Stimulated activated CD4-positive, alpha-beta T cell treated with anti-CD3 and anti-CD28 coated beads, Interleukin-1b, Interleukin-23, amount 100 ng/mL, for 4 hours (primary cell): ENCODE results near the gene LINGO3.

Experiments used
- DNase-seq, 2 donors: peaks; one replicate each; pipeline ENCODE4 v3.0.0-alpha.2; 2020; ENCODE audit warnings: low read depth in 2 of 2

Gene LINGO3

GRCh38 chr19:2327773-2328400, 19.9 kb upstream of the LINGO3 start:
- DNase-seq = peak; percentile 39 to 42

GRCh38 chr19:2326699-2327360, 18.9 kb upstream of the LINGO3 start:
- DNase-seq = no peak

GRCh38 chr19:2325281-2326046, 17.5 kb upstream of the LINGO3 start:
- DNase-seq = no peak

GRCh38 chr19:2324220-2324948, 16.4 kb upstream of the LINGO3 start:
- no peak for DNase-seq

GRCh38 chr19:2323707-2324106, 15.8 kb upstream of the LINGO3 start:
- no peak for DNase-seq

GRCh38 chr19:2321565-2322283, 13.8 kb upstream of the LINGO3 start:
- no peak for DNase-seq

GRCh38 chr19:2320939-2321338, 13.0 kb upstream of the LINGO3 start:
- DNase-seq = no peak

- DNase-seq = no peak
Observed at GRCh38 chr19:2320049-2320448, 12.1 kb upstream of the LINGO3 start.

- no peak for DNase-seq
Observed at GRCh38 chr19:2319551-2319950, 11.6 kb upstream of the LINGO3 start.

- DNase-seq = no peak
Observed at GRCh38 chr19:2318923-2319322, 11.0 kb upstream of the LINGO3 start.

- no peak for DNase-seq
Observed at GRCh38 chr19:2317756-2318155, 9.8 kb upstream of the LINGO3 start.

- DNase-seq = no peak
Observed at GRCh38 chr19:2317300-2317699, 9.3 kb upstream of the LINGO3 start.

GRCh38 chr19:2315818-2316353, 7.9 kb upstream of the LINGO3 start:
- no peak for DNase-seq

GRCh38 chr19:2315121-2315817, 7.3 kb upstream of the LINGO3 start:
- DNase-seq = no peak

GRCh38 chr19:2312820-2313501, 5.0 kb upstream of the LINGO3 start:
- DNase-seq = no peak

- no peak for DNase-seq
Observed at GRCh38 chr19:2311093-2311492, 3.1 kb upstream of the LINGO3 start.

GRCh38 chr19:2309734-2310362, 1.9 kb upstream of the LINGO3 start:
- no peak for DNase-seq

- no peak for DNase-seq
Observed at GRCh38 chr19:2307518-2308012, 389 bp downstream of the LINGO3 start.

GRCh38 chr19:2306971-2307370, 983 bp downstream of the LINGO3 start:
- DNase-seq = no peak
